NCI-H510A treated with DMSO at 0.1 percent for 48 hours (cell line): ENCODE results near the gene OR2T34.
"Not testable (repeated sequence)": the region's sequence is repeated elsewhere in the genome, so short reads cannot be mapped to it uniquely, and the experiment has no call there.

Experiments used
- DNase-seq: peaks from one replicate; lab custom pipeline; 2025; lab: John Stamatoyannopoulos, UW

The OR2T34 gene, protein sequence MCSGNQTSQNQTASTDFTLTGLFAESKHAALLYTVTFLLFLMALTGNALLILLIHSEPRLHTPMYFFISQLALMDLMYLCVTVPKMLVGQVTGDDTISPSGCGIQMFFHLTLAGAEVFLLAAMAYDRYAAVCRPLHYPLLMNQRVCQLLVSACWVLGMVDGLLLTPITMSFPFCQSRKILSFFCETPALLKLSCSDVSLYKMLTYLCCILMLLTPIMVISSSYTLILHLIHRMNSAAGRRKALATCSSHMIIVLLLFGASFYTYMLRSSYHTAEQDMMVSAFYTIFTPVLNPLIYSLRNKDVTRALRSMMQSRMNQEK

DNA sequence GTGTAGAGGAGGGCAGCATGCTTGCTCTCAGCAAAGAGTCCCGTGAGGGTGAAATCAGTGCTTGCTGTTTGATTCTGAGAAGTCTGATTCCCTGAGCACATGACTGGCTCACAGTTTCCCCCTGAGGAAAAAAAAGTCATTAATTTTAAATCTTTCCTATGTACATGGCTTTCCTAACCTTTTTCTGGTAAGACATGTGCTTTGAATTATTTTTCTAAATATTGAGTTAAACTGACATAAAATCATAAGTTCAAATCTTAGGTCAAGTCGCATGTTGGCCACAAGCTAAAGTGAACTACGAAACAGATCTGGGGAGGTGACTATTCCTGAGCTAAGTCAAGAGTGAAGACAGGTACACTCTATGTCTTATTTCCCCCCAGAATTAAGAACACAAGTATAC lies at the start of gene OR2T34:
Gene OR2T34, minus strand, starts transcription at position 101 of the 400 bp plus-strand sequence. Its CDS starts 0 bp downstream, at position 101.
- DNase-seq = not testable (repeated sequence)

DNA sequence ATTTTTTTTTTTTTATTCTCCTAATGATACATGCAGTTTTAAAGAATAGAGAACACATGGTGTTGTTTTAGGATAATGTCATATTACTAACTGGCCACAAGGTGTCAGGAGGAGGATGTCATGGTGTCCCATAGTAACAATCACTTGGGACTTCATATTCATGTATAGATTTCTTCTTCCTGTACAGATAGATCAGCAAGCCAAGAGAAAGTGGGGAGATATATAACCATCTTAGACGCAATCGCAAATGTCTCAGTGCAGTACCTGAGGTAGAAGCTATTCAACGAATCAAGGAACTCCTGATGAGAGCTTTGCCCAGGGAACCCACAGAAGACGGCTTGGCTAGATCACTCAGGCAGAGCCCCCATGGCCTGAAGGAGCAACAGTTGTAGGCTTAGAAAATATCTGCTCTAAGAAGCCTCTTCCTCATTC lies 48.0 kb upstream of the OR2T34 start:
- peak; percentile 22 for DNase-seq

DNA sequence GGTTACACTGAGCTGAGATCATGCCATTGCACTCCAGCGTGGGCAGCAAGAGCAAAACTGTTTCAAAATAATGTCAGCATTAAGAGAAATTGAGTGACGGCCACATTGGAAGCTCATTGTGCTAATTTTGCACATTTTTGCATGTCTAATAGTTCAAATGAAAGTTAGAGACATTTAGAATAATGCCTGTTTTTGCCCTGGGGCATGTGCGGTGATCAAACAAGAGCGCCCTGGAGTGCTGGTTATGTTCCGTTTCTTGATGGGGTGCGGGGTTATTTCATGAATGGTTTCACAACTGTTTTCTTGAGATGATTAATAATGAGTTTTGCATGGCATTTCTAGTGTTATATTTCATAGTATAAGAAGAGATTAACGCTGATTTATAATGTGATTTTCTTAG lies 47.2 kb upstream of the OR2T34 start:
- DNase-seq = no peak

DNA sequence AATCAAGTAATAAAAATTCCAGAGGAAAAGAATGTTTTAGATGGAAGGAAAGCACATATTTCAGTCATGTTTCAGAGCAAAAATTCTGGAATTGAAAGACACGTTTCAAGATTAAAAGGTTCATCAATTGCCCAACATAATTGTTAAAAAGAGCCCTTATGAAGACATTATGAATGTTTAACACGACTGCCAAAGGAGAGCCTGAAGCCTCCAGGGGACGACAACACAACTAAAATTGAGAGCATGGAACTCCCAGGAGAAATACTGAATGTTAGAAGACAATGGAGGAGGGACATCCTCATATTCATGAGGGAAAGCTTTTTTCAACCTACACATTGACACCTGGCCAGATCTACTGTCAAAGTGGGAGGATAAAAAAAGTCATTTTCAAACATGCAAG lies 44.3 kb upstream of the OR2T34 start:
- no peak for DNase-seq

DNA sequence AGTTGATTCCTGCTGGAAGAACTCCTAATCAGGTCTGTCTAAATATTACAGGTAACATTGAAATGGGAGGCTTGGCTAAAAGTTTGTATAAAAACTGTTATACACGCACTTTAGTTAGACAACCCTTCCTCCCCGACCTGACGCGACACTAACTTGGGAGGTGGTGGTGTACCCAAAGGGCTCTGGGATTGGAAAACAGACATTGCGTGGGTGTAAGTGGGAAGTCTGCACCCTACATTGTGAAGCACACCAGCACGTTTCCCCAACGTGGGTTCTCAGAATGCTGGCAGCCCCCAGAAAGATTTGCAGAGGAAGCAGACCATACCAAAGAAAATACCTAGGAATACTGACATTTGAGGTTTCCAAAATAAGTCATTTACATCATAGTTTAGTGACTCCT lies 43.6 kb upstream of the OR2T34 start:
- no peak for DNase-seq

DNA sequence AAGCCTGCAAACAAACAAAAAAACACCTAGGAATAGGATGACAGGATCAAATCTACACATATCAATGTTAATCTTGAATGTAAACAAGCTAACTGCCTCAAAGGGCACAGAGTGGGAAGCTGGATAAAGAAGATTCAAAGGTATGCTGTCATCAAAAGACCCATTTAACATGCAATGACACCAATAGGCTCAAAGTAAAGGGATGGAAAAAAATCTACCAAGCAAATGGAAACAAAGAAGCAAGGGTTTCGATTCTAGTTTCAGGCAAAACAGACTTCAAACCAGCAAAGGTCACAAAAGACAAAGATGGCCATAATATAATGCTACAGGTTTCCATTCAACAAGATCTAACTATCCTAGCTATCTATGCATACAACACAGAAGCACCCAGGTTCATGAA lies 39.2 kb upstream of the OR2T34 start:
- no peak for DNase-seq

DNA sequence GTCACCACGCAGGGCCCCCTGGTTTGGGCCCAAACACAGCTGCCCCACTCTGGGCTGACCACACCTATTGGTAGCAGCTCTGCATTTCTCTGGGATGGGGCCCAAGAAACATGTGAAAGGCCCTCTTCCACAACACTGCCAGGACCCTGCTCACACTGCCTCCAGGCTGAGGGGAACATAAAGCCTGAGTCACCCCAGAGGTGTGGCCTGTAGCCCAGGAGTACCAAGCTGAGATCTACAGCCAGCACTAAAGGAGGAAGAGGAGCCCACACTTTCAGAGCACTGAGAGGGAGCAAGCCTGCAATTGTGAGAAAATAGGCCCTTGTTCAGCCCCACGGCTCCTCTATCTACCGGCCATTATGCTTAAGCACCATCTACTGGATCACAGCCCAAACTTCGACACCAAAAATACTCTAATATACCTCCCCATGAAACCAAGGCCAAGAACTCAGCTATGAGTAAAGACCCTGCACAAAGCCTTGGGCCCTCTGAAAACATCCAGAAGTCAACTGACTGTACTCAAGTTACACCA lies 37.4 kb upstream of the OR2T34 start:
- DNase-seq = no peak

DNA sequence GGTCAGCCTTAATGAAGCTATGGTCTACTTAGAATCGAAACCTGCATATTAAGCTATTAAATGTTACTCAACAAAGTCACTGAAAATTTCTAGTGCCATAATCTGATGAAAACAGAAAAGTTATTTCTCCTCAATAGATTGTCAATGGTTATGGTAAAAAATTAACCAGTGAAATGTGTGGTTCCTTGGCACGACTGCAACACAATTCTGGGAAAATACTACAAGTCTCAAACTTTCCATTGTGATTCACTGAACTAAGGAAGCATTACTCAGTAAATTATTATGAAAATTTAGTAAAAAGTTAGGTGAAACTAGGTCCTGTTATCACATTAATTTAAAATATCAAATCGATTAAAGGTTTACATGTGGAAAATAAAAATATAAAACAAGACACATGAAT lies 35.7 kb upstream of the OR2T34 start:
- no peak for DNase-seq

DNA sequence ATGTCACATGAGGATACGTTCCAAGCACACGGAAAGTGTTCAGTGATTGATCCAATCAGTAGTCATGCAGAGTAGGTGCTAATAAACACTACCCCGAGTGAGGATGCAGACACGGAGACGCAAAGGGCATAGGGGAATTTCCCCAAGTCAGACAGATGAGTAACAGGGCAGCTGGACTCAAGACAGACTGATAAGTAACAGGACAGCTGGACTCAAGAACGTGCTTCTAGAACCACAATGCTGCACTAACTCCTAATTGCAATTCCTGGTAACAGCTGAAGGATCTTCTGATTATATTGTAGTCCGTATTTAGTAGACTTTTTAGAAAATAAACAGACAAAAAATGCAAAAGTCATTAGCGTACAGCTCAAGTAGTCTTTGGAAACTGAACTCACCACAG lies 24.8 kb upstream of the OR2T34 start:
- no peak for DNase-seq

DNA sequence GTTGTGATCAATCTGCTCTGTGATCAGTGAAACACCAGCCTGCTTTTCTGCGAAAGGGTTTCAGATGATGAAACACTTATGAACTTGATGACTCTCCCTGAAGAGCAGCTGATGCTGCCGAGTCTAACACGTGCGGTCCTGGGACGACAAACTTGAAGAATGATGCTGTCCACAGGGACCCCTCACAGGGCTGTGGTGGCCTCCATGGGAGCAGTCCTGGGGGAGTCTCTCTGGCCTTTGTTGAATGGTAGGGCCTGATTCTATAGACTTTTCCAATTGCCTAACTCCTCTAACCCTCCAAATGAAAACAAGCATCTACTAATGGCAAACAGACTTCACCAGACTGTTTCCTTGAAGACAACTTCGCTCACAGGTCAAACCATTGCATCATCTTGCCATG lies 23.0 kb upstream of the OR2T34 start, which contains the start of gene OR2T10:
Gene OR2T10, minus strand, starts transcription at position 112 of the 400 bp plus-strand sequence. CDS start 3,932 bp downstream, outside the sequence.
- DNase-seq = no peak

DNA sequence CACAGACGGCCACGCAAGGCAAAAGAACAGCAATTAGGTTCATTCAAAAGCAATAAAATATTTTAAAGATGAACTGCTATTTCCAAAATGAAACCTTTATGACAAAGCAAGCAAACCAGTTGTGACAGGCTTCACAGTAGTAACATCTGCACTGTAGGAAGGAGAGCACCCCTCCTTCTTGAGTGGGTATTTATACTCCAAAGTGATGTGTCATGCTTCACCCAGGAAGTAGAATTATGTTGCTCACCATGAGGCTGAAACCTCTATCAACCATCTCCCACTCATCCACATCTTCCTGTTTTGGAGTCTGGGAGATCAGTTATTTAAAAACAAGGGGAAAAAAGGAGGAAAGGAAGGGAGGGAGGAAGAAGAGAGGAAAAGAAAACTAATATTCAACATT lies 22.1 kb upstream of the OR2T34 start:
- no peak for DNase-seq

DNA sequence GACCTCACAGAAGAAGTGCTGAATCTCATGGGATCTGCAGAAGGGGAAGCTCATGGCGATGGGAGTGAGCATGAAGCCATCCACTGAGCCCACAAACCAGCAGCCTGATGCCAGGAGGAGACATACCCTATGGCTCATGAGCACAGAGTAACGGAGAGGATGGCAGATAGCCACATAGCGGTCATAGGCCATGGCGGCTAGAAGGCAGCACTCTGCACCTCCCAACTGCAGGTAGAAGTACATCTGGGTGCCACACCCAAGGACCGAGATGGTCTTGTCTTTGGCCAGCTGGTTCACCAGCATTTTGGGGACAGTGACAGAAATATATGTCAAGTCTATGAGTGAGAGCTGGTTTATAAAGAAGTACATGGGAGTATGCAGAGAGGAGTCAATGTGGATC lies 18.7 kb upstream of the OR2T34 start:
- DNase-seq = no peak

DNA sequence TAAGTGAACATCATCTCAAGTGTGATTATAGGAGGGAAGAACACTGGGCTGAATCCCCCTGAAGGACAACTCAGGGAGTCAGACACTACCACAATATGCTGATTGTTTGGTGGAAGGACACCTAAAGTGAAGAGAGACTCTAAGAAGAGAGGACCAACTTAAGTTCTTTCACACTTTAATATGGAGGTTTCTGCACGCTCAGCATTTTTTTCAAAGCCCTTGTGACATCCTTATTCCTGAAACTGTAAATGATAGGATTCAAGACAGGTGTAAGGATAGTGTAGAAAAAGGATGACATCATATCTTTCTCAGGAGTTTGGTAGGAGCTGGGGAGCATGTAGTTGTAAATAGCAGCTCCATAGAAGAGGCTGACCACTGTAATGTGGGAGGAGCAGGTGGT lies 18.1 kb upstream of the OR2T34 start:
- DNase-seq = no peak

DNA sequence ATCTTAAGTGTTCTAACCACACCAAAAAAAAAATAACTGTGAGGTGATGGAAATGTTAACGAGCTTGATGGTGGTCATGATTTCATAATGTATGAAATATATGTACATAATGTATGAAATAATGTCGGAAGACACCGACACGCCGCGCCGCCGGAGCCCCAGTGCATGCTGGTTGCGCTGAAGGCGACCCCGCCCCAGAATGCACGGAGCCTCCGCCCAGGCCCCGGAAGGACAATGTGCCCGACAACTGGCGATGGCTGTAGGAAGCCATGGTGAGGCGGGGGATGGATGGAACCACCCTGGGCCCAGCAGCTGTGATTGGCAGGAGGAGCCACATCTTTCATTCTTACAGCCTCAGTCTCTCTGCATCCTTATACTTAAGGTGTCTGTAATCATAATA lies 15.5 kb upstream of the OR2T34 start:
- no peak for DNase-seq

DNA sequence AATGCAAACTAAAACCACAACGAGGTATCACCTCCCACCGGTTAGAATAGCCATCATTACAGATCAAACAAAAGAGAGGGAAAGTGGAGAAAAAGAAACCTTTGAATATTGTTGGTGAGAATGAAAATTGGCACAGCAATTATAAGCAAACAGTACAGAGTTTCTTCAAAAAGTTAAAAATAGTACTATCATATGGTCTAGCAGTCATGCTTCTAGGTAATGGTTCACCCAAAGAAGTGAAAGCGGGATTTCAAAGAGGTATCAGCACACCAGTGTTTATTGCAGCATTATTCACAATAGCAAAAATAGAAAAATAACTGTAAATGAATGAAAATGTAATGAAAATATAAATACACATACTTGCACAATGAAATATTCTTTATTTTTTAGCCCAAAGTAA lies 14.8 kb upstream of the OR2T34 start:
- DNase-seq = no peak

DNA sequence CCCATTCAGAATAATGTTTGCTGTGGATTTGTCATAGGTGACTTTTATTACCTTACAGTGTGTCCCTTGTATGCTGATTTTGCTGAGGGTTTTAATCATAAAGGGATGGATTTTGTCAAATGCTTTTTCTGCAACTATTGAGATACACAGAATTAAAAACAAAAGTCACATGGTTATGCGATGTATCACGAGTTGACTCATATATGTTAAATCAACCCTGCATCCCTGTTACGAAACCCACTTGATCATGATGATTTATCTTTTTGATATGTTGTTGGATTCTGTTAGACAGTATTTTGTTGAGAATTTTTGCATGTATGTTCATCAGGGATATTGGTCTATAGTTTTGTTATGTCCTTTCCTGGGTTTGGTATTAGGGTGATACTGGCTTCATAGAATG lies 10.7 kb upstream of the OR2T34 start:
- no peak for DNase-seq

DNA sequence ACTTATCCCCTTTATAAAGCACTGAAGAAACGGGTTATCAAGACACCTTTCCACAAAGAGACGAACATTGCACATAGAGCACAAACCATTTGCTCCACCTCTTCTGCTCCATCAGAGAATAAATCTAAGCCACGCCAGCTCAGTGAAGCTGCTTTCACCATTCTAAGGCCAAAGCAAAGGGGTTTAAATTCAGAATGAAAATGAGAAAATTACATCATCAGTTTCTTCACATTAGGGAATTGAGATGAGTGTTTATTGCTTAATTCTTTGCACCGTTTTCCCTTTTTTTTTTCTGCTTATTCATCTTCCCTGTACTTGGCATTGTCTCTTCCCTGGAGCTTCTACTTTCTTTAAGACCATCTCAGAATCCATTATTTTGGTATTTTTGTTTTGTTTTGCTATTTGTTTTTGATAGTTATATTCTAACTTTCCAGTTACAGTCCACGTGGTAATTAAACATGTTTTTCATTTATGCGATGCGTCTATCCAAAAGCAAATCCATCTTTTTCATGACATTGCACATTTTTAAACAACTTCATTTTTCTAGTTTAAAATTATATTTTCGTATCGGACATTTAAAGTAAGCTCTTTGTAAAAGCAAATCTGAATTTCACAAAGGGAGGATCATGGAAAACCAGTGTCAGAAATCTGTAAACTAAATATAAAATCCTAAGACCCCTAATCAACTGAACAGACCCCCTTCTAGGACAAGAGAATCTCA lies 1.9 kb upstream of the OR2T34 start:
- no peak for DNase-seq

DNA sequence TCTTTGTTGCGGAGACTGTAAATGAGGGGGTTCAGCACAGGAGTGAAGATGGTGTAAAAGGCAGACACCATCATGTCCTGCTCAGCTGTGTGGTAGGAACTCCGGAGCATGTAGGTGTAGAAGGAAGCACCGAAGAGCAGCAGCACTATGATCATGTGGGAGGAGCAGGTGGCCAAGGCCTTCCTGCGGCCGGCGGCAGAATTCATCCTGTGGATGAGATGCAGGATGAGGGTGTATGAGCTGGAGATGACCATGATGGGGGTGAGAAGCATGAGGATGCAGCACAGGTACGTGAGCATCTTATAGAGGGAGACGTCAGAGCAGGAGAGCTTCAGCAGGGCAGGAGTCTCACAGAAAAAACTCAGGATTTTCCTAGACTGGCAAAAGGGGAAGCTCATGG lies 701 bp downstream of the OR2T34 start:
- DNase-seq = not testable (repeated sequence)

DNA sequence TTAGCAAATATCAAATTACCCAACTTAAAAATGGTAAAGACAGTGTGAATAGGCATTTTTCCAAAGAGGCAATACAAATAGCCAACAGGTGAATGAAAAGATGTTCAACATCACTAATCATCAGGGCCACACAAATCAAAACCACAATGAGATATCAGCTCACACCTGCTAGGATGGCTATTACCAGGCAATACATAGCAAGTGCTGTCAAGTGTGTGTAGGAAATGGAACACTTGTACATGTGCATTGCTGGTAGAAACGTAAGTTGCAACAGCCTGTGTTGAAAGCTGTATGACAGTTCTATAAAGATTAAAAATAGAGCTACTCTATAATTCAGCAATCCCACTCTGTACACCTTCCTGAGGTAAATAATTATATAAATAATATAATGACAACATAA lies 2.5 kb downstream of the OR2T34 start:
- not testable (repeated sequence) for DNase-seq

DNA sequence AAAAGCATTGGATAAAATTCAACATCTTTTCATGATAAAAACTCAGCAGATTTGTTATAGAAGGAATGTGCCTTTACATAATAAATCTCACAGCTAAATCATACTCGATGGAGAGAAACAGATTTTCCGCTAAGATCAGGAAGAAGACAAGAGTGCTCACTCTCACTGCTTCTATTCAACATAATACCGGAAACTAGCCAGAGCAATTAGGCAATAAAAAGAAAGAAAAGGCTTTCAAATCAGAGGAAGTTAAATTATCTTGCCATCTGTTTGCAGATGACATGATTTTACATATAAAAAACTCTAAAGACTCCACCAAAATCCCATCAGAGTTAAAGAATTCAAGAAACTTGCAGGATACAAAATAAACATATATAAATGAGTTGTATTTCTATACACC lies 3.7 kb downstream of the OR2T34 start:
- DNase-seq = not testable (repeated sequence)

DNA sequence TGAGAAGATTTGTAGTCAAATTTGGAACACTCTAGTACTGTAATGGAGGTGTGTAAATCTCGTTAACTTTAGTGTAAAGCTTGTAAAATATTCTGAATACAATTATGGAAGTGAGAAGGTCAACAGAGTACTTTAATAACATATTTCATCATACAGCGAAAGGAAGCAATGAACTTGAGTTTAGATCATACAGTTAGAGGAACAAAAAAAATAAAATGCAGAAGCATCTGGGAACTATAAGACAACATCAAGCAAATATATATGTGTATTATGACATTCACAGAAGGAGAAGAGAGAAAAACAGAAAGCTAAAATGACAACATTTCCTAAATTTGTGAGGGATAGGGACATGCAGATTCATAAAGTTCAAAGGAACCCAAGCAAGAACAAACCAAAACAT lies 5.5 kb downstream of the OR2T34 start:
- DNase-seq = not testable (repeated sequence)

DNA sequence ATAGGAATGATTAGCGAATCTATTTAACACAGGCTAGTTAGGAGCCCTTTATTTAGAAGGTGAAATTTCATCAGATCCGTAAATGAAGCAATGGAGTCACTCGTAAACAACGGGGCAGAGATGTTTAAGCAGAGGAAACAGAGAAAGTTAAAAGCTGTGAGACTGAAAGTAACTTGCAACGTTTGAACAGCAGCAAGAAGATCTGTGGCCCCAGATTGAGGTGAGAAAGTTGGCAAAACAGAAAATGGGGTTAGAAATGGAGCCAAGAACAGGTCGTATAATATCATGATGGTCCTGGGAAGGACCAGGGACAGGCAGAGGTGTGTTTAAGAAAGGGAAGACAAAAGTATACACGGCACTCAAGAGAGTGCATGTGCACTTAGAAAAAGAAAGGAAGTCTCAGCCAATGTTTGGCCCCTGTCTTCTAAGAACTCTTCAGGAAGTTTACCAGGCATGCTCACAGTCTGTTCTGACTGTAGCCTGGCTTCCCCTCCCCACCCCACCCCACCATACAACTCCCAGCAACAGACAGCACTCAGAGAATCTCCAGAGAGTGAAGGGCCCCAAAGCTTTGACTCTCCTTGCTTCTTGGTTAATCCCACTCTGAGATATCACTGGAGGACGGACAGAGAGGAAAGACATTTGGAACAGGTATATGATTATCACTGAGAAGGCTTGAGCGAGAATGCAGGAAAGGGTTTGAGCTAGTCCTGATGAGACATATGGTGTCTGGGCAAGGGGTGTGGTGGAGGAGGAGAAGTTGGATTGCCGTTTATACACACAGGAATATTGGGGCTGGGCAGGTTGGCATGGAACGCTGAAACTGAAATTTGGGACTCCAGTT lies 8.8 kb downstream of the OR2T34 start:
- DNase-seq = not testable (repeated sequence)
